ENCODE data around the gene SYT9. TPM values are rescaled to one million over a fixed set of nuclear protein-coding genes. Genes with fewer than 3 reads are reported as not detected.

The SYT9 gene
- total and polyA plus RNA-seq, 2 donors = 0.05 to 0.07 TPM

- H3K4me3 ChIP-seq (ENCODE audit: low read length in 2 of 2) = no peak overlapping the region
- H3K27ac ChIP-seq (ENCODE audit: low read depth in 1 of 2, low read length in 1 of 2) = no peak overlapping the region
- DNase-seq (ENCODE audit: low read depth in 6 of 9, low spot score in 9 of 9) = no peak
- H3K27me3 ChIP-seq (ENCODE audit: control insufficient read depth in 2 of 2, insufficient read depth in 1 of 2, low read length in 1 of 2) = no peaks in the 10 kb centered on the region
- H3K9me3 ChIP-seq (ENCODE audit: control insufficient read depth in 2 of 2, insufficient read depth in 1 of 2, low read length in 1 of 2) = no peaks in the 10 kb centered on the region
- H3K36me3 ChIP-seq (ENCODE audit: control insufficient read depth in 2 of 2, insufficient read depth in 2 of 2, low read length in 1 of 2) = no peaks in the 10 kb centered on the region
- H3K4me1 ChIP-seq (ENCODE audit: control insufficient read depth in 2 of 2, insufficient read depth in 2 of 2, low read length in 2 of 2) = no peaks in the 10 kb centered on the region
These were observed 133.0 kb downstream of the SYT9 start for GRCh38 chr11:7384691-7385090.

GRCh38 chr11:7385532-7385931 lies 133.8 kb downstream of the SYT9 start:
- no peak overlapping the region for H3K4me3 ChIP-seq (ENCODE audit: low read length in 2 of 2)
- H3K4me1 ChIP-seq (ENCODE audit: control insufficient read depth in 2 of 2, insufficient read depth in 2 of 2, low read length in 2 of 2) = no peaks in the 10 kb centered on the region
- H3K9me3 ChIP-seq (ENCODE audit: control insufficient read depth in 2 of 2, insufficient read depth in 1 of 2, low read length in 1 of 2) = no peaks in the 10 kb centered on the region
- no peaks in the 10 kb centered on the region for H3K27me3 ChIP-seq (ENCODE audit: control insufficient read depth in 2 of 2, insufficient read depth in 1 of 2, low read length in 1 of 2)
- no peak for DNase-seq (ENCODE audit: low read depth in 6 of 9, low spot score in 9 of 9)
- H3K27ac ChIP-seq (ENCODE audit: low read depth in 1 of 2, low read length in 1 of 2) = no peak overlapping the region
- H3K36me3 ChIP-seq (ENCODE audit: control insufficient read depth in 2 of 2, insufficient read depth in 2 of 2, low read length in 1 of 2) = no peaks in the 10 kb centered on the region
- WGBS = 95% methylated on average over 1 of the region's 1 CpG

GRCh38 chr11:7413961-7414915 lies 162.5 kb downstream of the SYT9 start:
- Histone ChIP-seq H3K27ac (ENCODE audit: low read depth in 1 of 2, low read length in 1 of 2) (no peak overlapping the region), H3K4me1 (ENCODE audit: control insufficient read depth in 2 of 2, insufficient read depth in 2 of 2, low read length in 2 of 2) (no peaks in the 10 kb centered on the region), H3K27me3 (ENCODE audit: control insufficient read depth in 2 of 2, insufficient read depth in 1 of 2, low read length in 1 of 2) (no peaks in the 10 kb centered on the region), H3K36me3 (ENCODE audit: control insufficient read depth in 2 of 2, insufficient read depth in 2 of 2, low read length in 1 of 2) (no peaks in the 10 kb centered on the region), H3K9me3 (ENCODE audit: control insufficient read depth in 2 of 2, insufficient read depth in 1 of 2, low read length in 1 of 2) (no peaks in the 10 kb centered on the region), H3K4me3 (ENCODE audit: low read length in 2 of 2) (no peak overlapping the region)
- DNase-seq (ENCODE audit: low read depth in 6 of 9, low spot score in 9 of 9) = no peak
- 67% methylated on average over 8 of the region's 8 CpGs for WGBS

GRCh38 chr11:7414973-7415817 lies 163.5 kb downstream of the SYT9 start:
- H3K36me3 ChIP-seq (ENCODE audit: control insufficient read depth in 2 of 2, insufficient read depth in 2 of 2, low read length in 1 of 2) = no peaks in the 10 kb centered on the region
- no peak for DNase-seq (ENCODE audit: low read depth in 6 of 9, low spot score in 9 of 9)
- no peaks in the 10 kb centered on the region for H3K27me3 ChIP-seq (ENCODE audit: control insufficient read depth in 2 of 2, insufficient read depth in 1 of 2, low read length in 1 of 2)
- H3K27ac ChIP-seq (ENCODE audit: low read depth in 1 of 2, low read length in 1 of 2) = no peak overlapping the region
- no peak overlapping the region for H3K4me3 ChIP-seq (ENCODE audit: low read length in 2 of 2)
- H3K9me3 ChIP-seq (ENCODE audit: control insufficient read depth in 2 of 2, insufficient read depth in 1 of 2, low read length in 1 of 2) = no peaks in the 10 kb centered on the region
- 90% methylated on average over 14 of the region's 14 CpGs for WGBS
- H3K4me1 ChIP-seq (ENCODE audit: control insufficient read depth in 2 of 2, insufficient read depth in 2 of 2, low read length in 2 of 2) = no peaks in the 10 kb centered on the region

GRCh38 chr11:7416080-7416479 lies 164.4 kb downstream of the SYT9 start:
- DNase-seq (ENCODE audit: low read depth in 6 of 9, low spot score in 9 of 9) = no peak
- Histone ChIP-seq H3K27ac (ENCODE audit: low read depth in 1 of 2, low read length in 1 of 2) (no peak overlapping the region), H3K9me3 (ENCODE audit: control insufficient read depth in 2 of 2, insufficient read depth in 1 of 2, low read length in 1 of 2) (no peaks in the 10 kb centered on the region), H3K27me3 (ENCODE audit: control insufficient read depth in 2 of 2, insufficient read depth in 1 of 2, low read length in 1 of 2) (no peaks in the 10 kb centered on the region), H3K4me3 (ENCODE audit: low read length in 2 of 2) (no peak overlapping the region), H3K4me1 (ENCODE audit: control insufficient read depth in 2 of 2, insufficient read depth in 2 of 2, low read length in 2 of 2) (no peaks in the 10 kb centered on the region), H3K36me3 (ENCODE audit: control insufficient read depth in 2 of 2, insufficient read depth in 2 of 2, low read length in 1 of 2) (no peaks in the 10 kb centered on the region)
- WGBS = 67% methylated on average over 4 of the region's 4 CpGs

- Histone ChIP-seq H3K9me3 (ENCODE audit: control insufficient read depth in 2 of 2, insufficient read depth in 1 of 2, low read length in 1 of 2) (no peaks in the 10 kb centered on the region), H3K27me3 (ENCODE audit: control insufficient read depth in 2 of 2, insufficient read depth in 1 of 2, low read length in 1 of 2) (no peaks in the 10 kb centered on the region), H3K4me3 (ENCODE audit: low read length in 2 of 2) (no peak overlapping the region), H3K4me1 (ENCODE audit: control insufficient read depth in 2 of 2, insufficient read depth in 2 of 2, low read length in 2 of 2) (no peaks in the 10 kb centered on the region), H3K36me3 (ENCODE audit: control insufficient read depth in 2 of 2, insufficient read depth in 2 of 2, low read length in 1 of 2) (no peaks in the 10 kb centered on the region), H3K27ac (ENCODE audit: low read depth in 1 of 2, low read length in 1 of 2) (no peak overlapping the region)
- no peak for DNase-seq (ENCODE audit: low read depth in 6 of 9, low spot score in 9 of 9)
These were observed 165.6 kb downstream of the SYT9 start for GRCh38 chr11:7417328-7417727.

GRCh38 chr11:7418061-7418460 lies 166.4 kb downstream of the SYT9 start:
- Histone ChIP-seq H3K4me3 (ENCODE audit: low read length in 2 of 2) (no peak overlapping the region), H3K27ac (ENCODE audit: low read depth in 1 of 2, low read length in 1 of 2) (no peak overlapping the region), H3K36me3 (ENCODE audit: control insufficient read depth in 2 of 2, insufficient read depth in 2 of 2, low read length in 1 of 2) (no peaks in the 10 kb centered on the region), H3K27me3 (ENCODE audit: control insufficient read depth in 2 of 2, insufficient read depth in 1 of 2, low read length in 1 of 2) (no peaks in the 10 kb centered on the region), H3K9me3 (ENCODE audit: control insufficient read depth in 2 of 2, insufficient read depth in 1 of 2, low read length in 1 of 2) (no peaks in the 10 kb centered on the region), H3K4me1 (ENCODE audit: control insufficient read depth in 2 of 2, insufficient read depth in 2 of 2, low read length in 2 of 2) (no peaks in the 10 kb centered on the region)
- DNase-seq (ENCODE audit: low read depth in 6 of 9, low spot score in 9 of 9) = no peak
- 92% methylated on average over 3 of the region's 3 CpGs for WGBS

- H3K4me3 ChIP-seq (ENCODE audit: low read length in 2 of 2) = no peak overlapping the region
- no peaks in the 10 kb centered on the region for H3K4me1 ChIP-seq (ENCODE audit: control insufficient read depth in 2 of 2, insufficient read depth in 2 of 2, low read length in 2 of 2)
- no peaks in the 10 kb centered on the region for H3K9me3 ChIP-seq (ENCODE audit: control insufficient read depth in 2 of 2, insufficient read depth in 1 of 2, low read length in 1 of 2)
- H3K27ac ChIP-seq (ENCODE audit: low read depth in 1 of 2, low read length in 1 of 2) = no peak overlapping the region
- no peaks in the 10 kb centered on the region for H3K27me3 ChIP-seq (ENCODE audit: control insufficient read depth in 2 of 2, insufficient read depth in 1 of 2, low read length in 1 of 2)
- DNase-seq (ENCODE audit: low read depth in 6 of 9, low spot score in 9 of 9) = no peak
- no peaks in the 10 kb centered on the region for H3K36me3 ChIP-seq (ENCODE audit: control insufficient read depth in 2 of 2, insufficient read depth in 2 of 2, low read length in 1 of 2)
- WGBS = 91% methylated on average over 2 of the region's 2 CpGs
These were observed 167.2 kb downstream of the SYT9 start for GRCh38 chr11:7418906-7419305.

- H3K36me3 ChIP-seq (ENCODE audit: control insufficient read depth in 2 of 2, insufficient read depth in 2 of 2, low read length in 1 of 2) = no peaks in the 10 kb centered on the region
- no peaks in the 10 kb centered on the region for H3K4me1 ChIP-seq (ENCODE audit: control insufficient read depth in 2 of 2, insufficient read depth in 2 of 2, low read length in 2 of 2)
- H3K27ac ChIP-seq (ENCODE audit: low read depth in 1 of 2, low read length in 1 of 2) = no peak overlapping the region
- H3K9me3 ChIP-seq (ENCODE audit: control insufficient read depth in 2 of 2, insufficient read depth in 1 of 2, low read length in 1 of 2) = no peaks in the 10 kb centered on the region
- H3K27me3 ChIP-seq (ENCODE audit: control insufficient read depth in 2 of 2, insufficient read depth in 1 of 2, low read length in 1 of 2) = no peaks in the 10 kb centered on the region
- DNase-seq (ENCODE audit: low read depth in 6 of 9, low spot score in 9 of 9) = no peak
- 95% methylated on average over 1 of the region's 1 CpG for WGBS
- no peak overlapping the region for H3K4me3 ChIP-seq (ENCODE audit: low read length in 2 of 2)
These were observed 169.4 kb downstream of the SYT9 start for GRCh38 chr11:7421136-7421535.

Data from thymus (tissue), 11 donors.